HFFc6 (cell line): ENCODE measurements around the gene FPR3. TPM values are rescaled to one million over a fixed set of nuclear protein-coding genes. Genes with fewer than 3 reads are reported as not detected.

Experiments used
- DNase-seq: peaks from one replicate; pipeline ENCODE4 v3.0.0-alpha.2; 2018
- H3K27ac Mint-ChIP-seq: 2 replicates; pipeline ENCODE4 v1.8.0; 2020; ENCODE audit warnings: mild to moderate bottlenecking, mixed read lengths
- H3K27me3 Mint-ChIP-seq: 2 replicates; pipeline ENCODE4 v1.8.0; 2021; ENCODE audit warnings: mild to moderate bottlenecking, moderate library complexity, mixed read lengths; ENCODE audit not compliant: insufficient read depth
- H3K36me3 Mint-ChIP-seq: 2 replicates; pipeline ENCODE4 v1.8.0; 2021; ENCODE audit warnings: low read depth, mixed read lengths
- H3K4me1 Mint-ChIP-seq: 2 replicates; pipeline ENCODE4 v1.8.0; 2020; ENCODE audit warnings: low read depth, mixed read lengths
- H3K4me3 Mint-ChIP-seq: 2 replicates; pipeline ENCODE4 v1.8.0; 2020; ENCODE audit warnings: mild to moderate bottlenecking, moderate library complexity, mixed read lengths
- H3K9me3 Mint-ChIP-seq: 2 replicates; pipeline ENCODE4 v1.8.0; 2020; ENCODE audit warnings: mild to moderate bottlenecking, mixed read lengths
- CTCF ChIP-seq: fragments of 200-600 bp; sonication (generic); IDR thresholded peaks from 2 replicates; pipeline ENCODE4 v1.5.0; 2021; ENCODE audit warnings: antibody characterized with exemption, mild to moderate bottlenecking
- total RNA-seq, 6 experiments: library from RNA; stranded (reverse); fragmentation: NEBNext Ultra II Directional; extraction: Animal tissue kit (Norgen Biotek cat#: 25700); gene quantifications; 2 replicates in 1 of 6; 3 replicates in 5 of 6; pipeline ENCODE4 v1.2.3, GENCODE V29; 2021

Gene FPR3
- total RNA-seq, 6 experiments from 2014 or later = not detected

DNA sequence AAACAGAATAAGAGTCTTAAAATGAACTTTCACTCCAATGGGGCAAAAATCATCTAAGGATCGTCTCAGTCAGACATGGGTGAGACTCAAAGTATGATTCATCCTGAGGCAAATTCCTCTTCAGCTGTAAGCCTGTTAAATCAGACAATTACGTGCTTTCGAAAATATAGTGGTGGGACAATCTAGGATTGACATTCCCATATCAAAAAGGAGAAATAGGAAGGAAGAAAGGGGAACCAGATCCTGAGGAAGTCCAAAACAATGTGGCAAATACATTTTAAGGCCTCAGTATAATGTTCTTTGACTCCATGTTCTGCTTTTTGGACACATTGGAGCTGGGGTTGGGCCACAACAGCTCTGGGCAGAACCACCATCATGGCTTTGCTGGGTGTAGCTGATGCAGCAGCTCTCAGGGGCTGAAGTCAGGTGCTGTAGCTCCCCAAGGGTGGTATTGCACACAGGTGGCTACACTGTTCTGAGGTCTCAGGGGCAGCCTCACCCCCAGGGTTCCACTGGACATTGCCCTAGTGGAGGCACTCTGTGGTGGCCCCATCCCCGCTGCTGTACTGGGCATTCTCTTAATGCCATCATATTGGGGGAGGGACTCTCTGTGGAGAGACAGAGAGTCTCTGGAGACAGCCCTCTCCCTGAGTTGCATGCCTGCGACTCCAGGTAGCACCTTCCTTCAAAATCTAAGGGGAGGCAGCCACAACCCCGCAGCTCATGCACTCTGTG is 5.7 kb upstream of the FPR3 start:
- H3K4me3 Mint-ChIP-seq = no peak overlapping the region; the same call in 1 of the 2 replicates
- H3K9me3 Mint-ChIP-seq = peaks cover 12% of the 10 kb centered on the region; the same call in 1 of the 2 replicates
- no peak overlapping the region for H3K27ac Mint-ChIP-seq
- no peaks in the 10 kb centered on the region; the same call in 1 of the 2 replicates for H3K27me3 Mint-ChIP-seq
- H3K4me1 Mint-ChIP-seq = peaks cover 33% of the 10 kb centered on the region
- H3K36me3 Mint-ChIP-seq = no peaks in the 10 kb centered on the region
- peak; percentile 38 for DNase-seq
- no peak for TF ChIP-seq CTCF

- DNase-seq = no peak
- Mint-ChIP-seq H3K4me1 (peaks cover 28% of the 10 kb centered on the region), H3K27me3 (peaks cover 3% of the 10 kb centered on the region), H3K27ac (no peak overlapping the region), H3K36me3 (no peaks in the 10 kb centered on the region), H3K4me3 (no peak overlapping the region), H3K9me3 (peaks cover 9% of the 10 kb centered on the region; the same call in 1 of the 2 replicates)
- TF ChIP-seq CTCF = no peak
Observed at GRCh38 chr19:51792932-51793331, 2.0 kb upstream of the FPR3 start.

- H3K27ac Mint-ChIP-seq = no peak overlapping the region
- peaks cover 3% of the 10 kb centered on the region for H3K27me3 Mint-ChIP-seq
- H3K36me3 Mint-ChIP-seq = no peaks in the 10 kb centered on the region
- no peak for TF ChIP-seq CTCF
- peaks cover 34% of the 10 kb centered on the region for H3K4me1 Mint-ChIP-seq
- H3K9me3 Mint-ChIP-seq = peaks cover 9% of the 10 kb centered on the region; the same call in 1 of the 2 replicates
- no peak for DNase-seq
- no peak overlapping the region for H3K4me3 Mint-ChIP-seq
Observed at GRCh38 chr19:51793994-51794393, 963 bp upstream of the FPR3 start.

GRCh38 chr19:51796195-51796679 is 1.3 kb downstream of the FPR3 start:
- Mint-ChIP-seq H3K36me3 (no peaks in the 10 kb centered on the region), H3K4me1 (peaks cover 49% of the 10 kb centered on the region), H3K4me3 (no peak overlapping the region), H3K9me3 (peaks cover 9% of the 10 kb centered on the region; the same call in 1 of the 2 replicates), H3K27ac (no peak overlapping the region), H3K27me3 (peaks cover 3% of the 10 kb centered on the region)
- no peak for TF ChIP-seq CTCF
- DNase-seq = no peak

DNA sequence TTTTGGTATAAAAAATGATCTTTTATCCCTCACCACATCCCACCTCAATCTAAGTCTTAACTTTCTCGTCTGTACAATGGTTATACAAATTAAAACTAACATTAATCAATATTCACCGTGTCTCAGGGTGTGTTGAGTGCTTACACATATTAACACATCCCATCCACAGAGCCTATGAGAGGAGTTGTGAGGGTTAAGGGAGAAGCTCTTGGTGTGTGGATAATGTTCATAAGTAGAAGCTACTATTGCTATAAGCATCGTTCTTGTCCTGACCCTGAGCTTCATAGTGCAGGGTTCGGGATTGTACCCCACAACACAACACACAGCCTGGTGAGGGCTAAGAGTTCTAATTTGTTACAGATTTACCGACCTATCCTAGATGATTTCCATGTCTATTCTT is 2.5 kb downstream of the FPR3 start:
- Mint-ChIP-seq H3K4me3 (no peak overlapping the region), H3K27ac (no peak overlapping the region), H3K27me3 (peaks cover 3% of the 10 kb centered on the region), H3K36me3 (no peaks in the 10 kb centered on the region), H3K4me1 (peaks cover 39% of the 10 kb centered on the region), H3K9me3 (0 out of 2 replicates have a peak, but pooled peaks cover 9% of the 10 kb centered on the region)
- TF ChIP-seq CTCF = no peak
- DNase-seq = no peak
